ENCODE data around the gene DTNBP1.

DNA sequence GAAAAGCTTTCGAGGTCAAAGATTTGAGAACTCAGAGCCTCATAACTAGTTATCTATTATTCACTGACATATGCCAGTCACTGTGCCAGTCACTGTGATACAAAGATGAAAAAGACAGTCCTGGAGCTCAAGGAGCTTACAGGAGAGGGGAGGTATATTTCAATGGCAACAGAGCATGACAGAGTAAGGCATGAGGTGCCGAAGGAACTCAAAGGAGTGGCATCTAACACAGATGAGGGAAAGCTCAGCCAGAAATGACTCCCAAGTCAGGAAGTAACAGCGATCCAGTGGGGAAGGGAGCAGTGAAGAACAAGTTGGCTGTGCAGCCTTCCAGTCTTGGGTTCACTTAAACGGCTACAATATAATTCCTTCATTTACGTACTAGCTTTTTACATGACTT is 46.6 kb downstream of the DTNBP1 start:
- TF ChIP-seq POLR2A (IDR thresholded peaks at IDR 0.05; ENCODE audit: low read length) (no peak), GATA1 (IDR thresholded peaks at IDR 0.05; ENCODE audit: low read depth, low read length) (no peak)

Measured in erythroblast (primary cell).